ENCODE results near the gene MYH7.

- TF ChIP-seq CTCF (IDR thresholded peaks at IDR 0.05) = no peak
- TF ChIP-seq POLR2A (IDR thresholded peaks at IDR 0.05) = no peak
- no peak for TF ChIP-seq POLR2AphosphoS5 (IDR thresholded peaks at IDR 0.05)
These were observed 33.3 kb upstream of the MYH7 start for GRCh38 chr14:23468704-23469126.
